CD8-positive, alpha-beta memory T cell (primary cell): Measurements from ENCODE around the gene GATA3. TPM values are rescaled to one million over a fixed set of nuclear protein-coding genes. Genes with fewer than 3 reads are reported as not detected.

Experiments used
- CTCF ChIA-PET: fragments of 350-600 bp; sonication (Branson Sonifier 250); formaldehyde crosslinking; loops from one replicate; lab custom pipeline; 2021; ENCODE audit warnings: antibody characterized with exemption; lab: Charles Lee
- POLR2A ChIA-PET: fragments of 350-600 bp; sonication (Branson Sonifier 250); formaldehyde crosslinking; loops from one replicate; lab custom pipeline; 2021; ENCODE audit warnings: antibody characterized with exemption; lab: Charles Lee
- DNase-seq, 5 donors: peaks; one replicate each; pipeline versions ENCODE4 v3.0.0 to v3.0.0-alpha.2; 2020 to 2022; ENCODE audit warnings: mixed read lengths in 1 of 5
- H3K27ac ChIP-seq: one replicate; pipeline ENCODE4 v1.7.0; 2013; ENCODE audit warnings: low read depth, mild to moderate bottlenecking, low read length, moderate library complexity
- H3K27me3 ChIP-seq: 2 replicates; pipeline ENCODE4 v1.7.0; 2013; ENCODE audit warnings: low read length, mild to moderate bottlenecking; ENCODE audit not compliant: insufficient read depth, poor library complexity, severe bottlenecking
- H3K36me3 ChIP-seq: 2 replicates; pipeline ENCODE4 v1.7.0; 2013; ENCODE audit warnings: mild to moderate bottlenecking, low read length, moderate library complexity; ENCODE audit not compliant: insufficient read depth
- H3K4me1 ChIP-seq: 2 replicates; pipeline ENCODE4 v1.7.0; 2013; ENCODE audit warnings: mild to moderate bottlenecking, low read length, moderate library complexity; ENCODE audit not compliant: insufficient read depth
- H3K4me3 ChIP-seq: 2 replicates; pipeline ENCODE4 v1.7.0; 2013; ENCODE audit warnings: mild to moderate bottlenecking, low read length
- H3K9me3 ChIP-seq: 2 replicates; pipeline ENCODE4 v1.7.0; 2013; ENCODE audit warnings: mild to moderate bottlenecking, low read length
- H3K27ac Mint-ChIP-seq, 8 donors: one replicate each; pipeline ENCODE4 v1.8.0; 2020 to 2021; ENCODE audit warnings: mixed read lengths in 8 of 8, mild to moderate bottlenecking in 6 of 8, inconsistent platforms in 3 of 8, moderate library complexity in 3 of 8
- H3K27me3 Mint-ChIP-seq, 2 donors: one replicate each; pipeline ENCODE4 v1.8.0; 2020 to 2021; ENCODE audit warnings: mixed read lengths in 2 of 2, mild to moderate bottlenecking in 1 of 2, moderate library complexity in 1 of 2
- H3K36me3 Mint-ChIP-seq, 3 donors: one replicate each; pipeline ENCODE4 v1.8.0; 2020 to 2021; ENCODE audit warnings: mixed read lengths in 3 of 3, inconsistent platforms in 1 of 3, mild to moderate bottlenecking in 1 of 3
- H3K4me1 Mint-ChIP-seq, 3 donors: one replicate each; pipeline ENCODE4 v1.8.0; 2020 to 2021; ENCODE audit warnings: mixed read lengths in 3 of 3, inconsistent platforms in 1 of 3, mild to moderate bottlenecking in 1 of 3
- H3K4me3 Mint-ChIP-seq, 7 donors: one replicate each; pipeline ENCODE4 v1.8.0; 2020 to 2021; ENCODE audit warnings: mixed read lengths in 7 of 7, mild to moderate bottlenecking in 6 of 7, moderate library complexity in 4 of 7, inconsistent platforms in 2 of 7
- H3K9me3 Mint-ChIP-seq, 5 donors: one replicate each; pipeline ENCODE4 v1.8.0; 2020 to 2022; ENCODE audit warnings: mixed read lengths in 5 of 5, mild to moderate bottlenecking in 3 of 5, moderate library complexity in 2 of 5, inconsistent platforms in 1 of 5
- polyA plus RNA-seq: library from polyadenylated mRNA; unstranded; fragments of 300-500 nt; fragmentation: Illumina TruSeq; gene quantifications from one replicate; pipeline ENCODE4 v1.2.3, GENCODE V29; 2021
- total RNA-seq, 2 experiments: library from RNA; stranded (reverse); gene quantifications; one replicate each; pipeline ENCODE4 v1.2.3, GENCODE V29; 2021

GATA3 gene
- total and polyA plus RNA-seq, 3 experiments from 2014 or later = 48.9 to 58.6 (median 53.3) TPM

DNA sequence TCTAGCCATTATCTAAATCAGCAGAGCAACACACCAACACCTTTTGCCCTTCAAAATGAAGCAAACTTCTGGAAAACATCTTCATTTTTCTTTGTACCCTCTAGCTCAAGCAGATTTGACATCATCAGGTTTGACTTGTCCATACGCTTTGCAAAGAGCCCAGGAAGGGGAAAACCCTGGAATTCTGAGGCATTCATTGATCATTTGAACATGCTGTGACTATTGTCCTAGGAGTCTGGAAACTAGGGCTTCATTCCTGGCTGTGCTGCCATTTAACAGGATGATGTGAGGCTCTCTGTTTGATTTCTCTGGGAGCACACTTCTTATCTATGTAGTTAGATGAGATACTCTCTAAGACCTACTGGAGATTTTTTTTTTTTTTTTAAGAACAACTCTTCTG is 23.5 kb downstream of the GATA3 start:
- Histone ChIP-seq H3K4me3 (no peak overlapping the region), H3K36me3 (peaks cover 28% of the 10 kb centered on the region), H3K9me3 (no peaks in the 10 kb centered on the region), H3K27ac (no peak overlapping the region), H3K27me3 (no peaks in the 10 kb centered on the region), H3K4me1 (no peaks in the 10 kb centered on the region)
- ChIA-PET POLR2A (no interaction called here), CTCF (interaction anchor here (1.2 kb wide), 1 partner anchor 25 kb away, joined by 3 read pairs; no protein-coding TSS in a partner anchor)
- Mint-ChIP-seq H3K27me3 (no peaks in the 10 kb centered on the region), H3K36me3 (peaks cover 17 to 67% (median 32%) of the 10 kb centered on the region in 3 donors), H3K9me3 (no peaks in the 10 kb centered on the region), H3K27ac (peak overlapping the region in 1 of 8 donors; percentile 11), H3K4me1 (peaks cover 11 to 28% (median 23%) of the 10 kb centered on the region in 3 donors), H3K4me3 (no peak overlapping the region)
- no peak for DNase-seq

DNA sequence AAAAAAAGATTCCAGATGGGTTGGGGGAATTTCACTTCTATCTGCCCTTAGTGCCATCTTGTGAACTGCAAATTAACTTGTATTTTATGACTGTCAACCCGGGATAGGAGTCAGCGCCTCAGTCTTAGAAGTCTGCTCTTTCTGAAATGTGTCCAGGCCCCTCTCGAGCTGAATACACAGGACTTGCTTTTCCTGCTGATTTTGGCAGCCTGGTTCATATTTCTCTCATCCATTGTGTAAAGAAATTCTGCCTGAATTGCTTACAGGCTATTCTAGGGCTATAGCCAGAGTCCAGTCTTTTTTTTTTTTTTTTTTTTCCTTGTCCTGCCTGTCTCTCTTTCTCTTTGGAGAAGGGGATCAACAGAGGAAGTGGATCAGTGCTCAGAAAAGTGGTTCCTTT is 24.6 kb downstream of the GATA3 start:
- H3K27ac Mint-ChIP-seq = peak overlapping the region in 1 of 8 donors; percentile 15
- no peak overlapping the region for H3K4me3 ChIP-seq
- H3K4me3 Mint-ChIP-seq = no peak overlapping the region
- no peak overlapping the region for H3K27ac ChIP-seq
- H3K9me3 ChIP-seq = no peaks in the 10 kb centered on the region
- no peaks in the 10 kb centered on the region for H3K9me3 Mint-ChIP-seq
- ChIA-PET POLR2A (no interaction called here), CTCF (no interaction called here)
- peaks cover 12 to 64% (median 25%) of the 10 kb centered on the region in 3 donors for H3K36me3 Mint-ChIP-seq
- no peaks in the 10 kb centered on the region for H3K27me3 Mint-ChIP-seq
- DNase-seq = no peak
- peaks cover 3 to 17% (median 13%) of the 10 kb centered on the region in 3 donors for H3K4me1 Mint-ChIP-seq
- peaks cover 17% of the 10 kb centered on the region for H3K36me3 ChIP-seq
- H3K27me3 ChIP-seq = no peaks in the 10 kb centered on the region
- no peaks in the 10 kb centered on the region for H3K4me1 ChIP-seq

DNA sequence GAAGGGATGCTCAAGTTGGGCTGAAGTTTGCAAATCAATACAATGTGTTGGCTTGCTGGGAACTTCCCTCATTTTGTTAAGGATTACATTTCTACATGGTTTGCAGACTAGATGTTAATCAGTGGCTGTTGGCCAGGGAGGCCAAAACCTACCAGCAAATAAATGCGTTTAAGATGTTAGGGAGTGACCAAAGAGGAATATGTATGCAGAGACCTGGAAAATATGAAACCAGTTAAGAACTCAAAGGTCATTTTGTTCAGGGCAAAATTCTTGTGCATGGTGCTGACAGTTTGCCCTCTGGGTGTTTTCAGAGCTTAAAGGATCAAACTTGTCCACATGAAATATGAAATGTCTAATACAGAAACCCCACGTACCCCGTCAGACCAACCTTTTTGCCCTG is 30.3 kb downstream of the GATA3 start:
- Histone ChIP-seq H3K9me3 (no peaks in the 10 kb centered on the region), H3K36me3 (peaks cover 8% of the 10 kb centered on the region), H3K4me3 (no peak overlapping the region), H3K27me3 (no peaks in the 10 kb centered on the region), H3K27ac (no peak overlapping the region), H3K4me1 (peaks cover 17% of the 10 kb centered on the region)
- POLR2A ChIA-PET = no interaction called here
- H3K4me1 Mint-ChIP-seq = peaks cover 13 to 28% (median 26%) of the 10 kb centered on the region in 3 donors
- H3K9me3 Mint-ChIP-seq = no peaks in the 10 kb centered on the region
- peak overlapping the region in 1 of 8 donors; percentile 42 for H3K27ac Mint-ChIP-seq
- CTCF ChIA-PET = interaction anchor here (0.7 kb wide), 1 partner anchor 282 kb away, joined by 3 read pairs; no protein-coding TSS in a partner anchor
- peaks cover 9 to 25% (median 16%) of the 10 kb centered on the region in 3 donors for H3K36me3 Mint-ChIP-seq
- no peak for DNase-seq
- no peaks in the 10 kb centered on the region for H3K27me3 Mint-ChIP-seq
- no peak overlapping the region for H3K4me3 Mint-ChIP-seq

DNA sequence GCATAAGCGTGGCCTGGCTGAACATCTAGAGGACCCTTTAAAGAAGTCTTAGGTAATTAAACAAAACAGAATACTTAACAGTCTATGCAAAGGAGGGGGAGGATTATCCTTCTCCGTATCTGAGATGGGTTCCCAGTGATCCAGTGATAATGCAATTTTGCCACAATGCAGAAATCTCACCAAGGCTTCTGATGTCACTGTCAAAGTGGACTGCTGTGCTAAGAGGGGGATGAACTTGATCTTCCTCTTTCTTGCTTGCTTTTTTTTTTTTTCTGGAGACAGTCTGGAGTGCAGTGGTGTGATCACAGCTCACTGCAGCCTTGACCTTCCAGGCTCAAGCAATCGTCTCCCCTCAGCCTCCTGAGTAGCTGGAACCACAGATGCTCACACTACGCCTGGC is 30.8 kb downstream of the GATA3 start:
- peaks cover 17% of the 10 kb centered on the region for H3K4me1 ChIP-seq
- POLR2A ChIA-PET = no interaction called here
- Mint-ChIP-seq H3K27me3 (no peaks in the 10 kb centered on the region), H3K4me1 (peaks cover 13 to 28% (median 26%) of the 10 kb centered on the region in 3 donors), H3K4me3 (no peak overlapping the region), H3K36me3 (peaks cover 9 to 25% (median 16%) of the 10 kb centered on the region in 3 donors), H3K27ac (no peak overlapping the region), H3K9me3 (no peaks in the 10 kb centered on the region)
- H3K27me3 ChIP-seq = no peaks in the 10 kb centered on the region
- DNase-seq = no peak
- peaks cover 8% of the 10 kb centered on the region for H3K36me3 ChIP-seq
- H3K27ac ChIP-seq = no peak overlapping the region
- H3K9me3 ChIP-seq = no peaks in the 10 kb centered on the region
- CTCF ChIA-PET = no interaction called here
- H3K4me3 ChIP-seq = no peak overlapping the region

DNA sequence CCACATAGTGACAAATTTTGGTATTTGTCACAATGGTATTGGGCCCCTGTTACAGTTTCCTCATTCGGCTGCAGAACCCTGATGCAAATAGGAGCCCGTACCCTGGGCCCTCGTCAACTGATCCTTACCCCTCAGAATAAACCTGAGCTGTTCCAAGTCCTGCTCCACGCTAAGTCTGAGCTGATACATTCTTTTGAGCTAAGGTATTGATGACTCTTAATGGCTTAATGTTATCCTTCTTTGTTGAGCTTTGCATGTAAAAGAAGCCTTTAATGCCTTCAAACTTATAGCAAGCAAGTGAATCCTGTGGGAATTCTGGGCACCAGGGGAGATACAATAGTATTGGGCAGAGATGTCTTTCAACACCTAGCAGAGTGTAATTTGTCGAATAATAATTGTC is 31.8 kb downstream of the GATA3 start:
- H3K27me3 Mint-ChIP-seq = no peaks in the 10 kb centered on the region
- peaks cover 13 to 28% (median 26%) of the 10 kb centered on the region in 3 donors for H3K4me1 Mint-ChIP-seq
- peaks cover 5 to 15% (median 10%) of the 10 kb centered on the region in 3 donors for H3K36me3 Mint-ChIP-seq
- no peaks in the 10 kb centered on the region for H3K9me3 Mint-ChIP-seq
- Histone ChIP-seq H3K9me3 (no peaks in the 10 kb centered on the region), H3K36me3 (peaks cover 2% of the 10 kb centered on the region), H3K27ac (no peak overlapping the region), H3K4me3 (no peak overlapping the region), H3K4me1 (peaks cover 17% of the 10 kb centered on the region), H3K27me3 (no peaks in the 10 kb centered on the region)
- H3K4me3 Mint-ChIP-seq = no peak overlapping the region
- ChIA-PET CTCF (no interaction called here), POLR2A (no interaction called here)
- DNase-seq = no peak
- H3K27ac Mint-ChIP-seq = peak overlapping the region in 2 of 8 donors; percentile 18 to 29

DNA sequence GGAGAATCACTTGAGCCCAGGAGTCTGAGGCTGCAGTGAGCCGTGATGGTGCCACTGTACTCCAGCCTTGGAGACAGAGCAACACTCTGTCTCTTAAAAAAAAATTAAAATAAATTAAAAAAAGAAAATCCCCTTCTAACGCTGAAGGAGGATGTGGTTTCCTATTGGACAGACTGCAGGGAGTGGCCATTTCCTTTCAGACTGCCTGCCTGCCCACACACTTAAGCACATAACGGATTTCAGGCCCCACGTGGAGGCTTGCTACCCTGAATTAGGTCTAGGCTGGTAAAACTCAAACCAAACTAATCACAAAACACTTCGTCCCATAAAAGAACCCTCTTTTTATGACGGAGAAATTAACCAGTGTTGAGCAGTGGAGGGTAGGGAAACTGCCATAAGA is 34.0 kb downstream of the GATA3 start:
- no peak overlapping the region for H3K27ac ChIP-seq
- Mint-ChIP-seq H3K27ac (peak overlapping the region; percentile 27 to 81 (median 65)), H3K4me3 (peak overlapping the region in 4 of 7 donors; percentile 28 to 59 (median 55)), H3K9me3 (no peaks in the 10 kb centered on the region), H3K27me3 (no peaks in the 10 kb centered on the region), H3K36me3 (peaks cover 0 to 4% (median 3%) of the 10 kb centered on the region in 3 donors), H3K4me1 (peaks cover 11 to 28% (median 26%) of the 10 kb centered on the region in 3 donors)
- ChIA-PET CTCF (no interaction called here), POLR2A (no interaction called here)
- no peaks in the 10 kb centered on the region for H3K27me3 ChIP-seq
- H3K9me3 ChIP-seq = no peaks in the 10 kb centered on the region
- no peak overlapping the region for H3K4me3 ChIP-seq
- DNase-seq = peak; percentile 10 to 65 (median 40)
- H3K4me1 ChIP-seq = peaks cover 17% of the 10 kb centered on the region
- no peaks in the 10 kb centered on the region for H3K36me3 ChIP-seq

DNA sequence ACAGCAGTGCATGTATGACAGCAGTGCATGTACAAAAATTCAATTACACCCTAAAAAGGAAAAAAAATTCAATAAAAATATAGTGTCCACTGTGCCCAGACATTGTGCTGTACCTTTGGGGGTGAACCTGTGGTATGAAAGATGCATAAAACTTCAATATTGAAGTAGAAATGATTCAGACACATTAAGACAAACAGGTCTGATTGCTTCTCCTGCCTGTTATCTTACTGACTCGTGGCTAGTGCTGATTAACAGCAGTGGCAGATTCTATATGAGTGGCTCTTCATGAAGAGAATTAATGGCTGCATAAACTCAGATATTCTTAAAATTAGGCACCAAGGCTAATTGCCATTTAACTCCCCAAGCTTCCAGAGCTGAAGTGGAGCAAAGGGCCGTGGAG is 37.9 kb downstream of the GATA3 start:
- H3K9me3 ChIP-seq = no peaks in the 10 kb centered on the region
- peak overlapping the region in 2 of 8 donors; percentile 42 to 79 for H3K27ac Mint-ChIP-seq

DNA sequence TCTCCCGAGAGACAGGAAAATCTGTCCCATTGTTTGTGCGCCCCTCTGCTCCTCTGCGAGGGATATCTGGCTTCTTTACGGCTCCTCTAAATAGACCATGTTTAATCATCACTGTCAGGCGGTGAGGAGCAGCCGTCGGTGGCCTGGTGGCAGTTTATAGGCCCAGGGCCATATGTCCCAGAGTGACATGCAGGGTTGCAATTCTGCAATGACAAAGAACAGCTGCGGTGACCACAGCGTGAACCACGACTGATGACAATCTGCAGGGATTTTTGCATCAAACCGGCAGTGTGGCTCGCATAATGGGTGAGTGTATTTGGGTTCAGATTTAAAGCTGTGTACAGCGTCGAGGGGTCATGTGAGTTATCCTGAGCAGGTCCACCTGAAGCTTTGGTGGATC is 41.5 kb downstream of the GATA3 start:
- Histone ChIP-seq H3K4me1 (no peaks in the 10 kb centered on the region), H3K4me3 (no peak overlapping the region), H3K27me3 (no peaks in the 10 kb centered on the region), H3K27ac (no peak overlapping the region), H3K36me3 (no peaks in the 10 kb centered on the region), H3K9me3 (no peaks in the 10 kb centered on the region)
- Mint-ChIP-seq H3K9me3 (no peaks in the 10 kb centered on the region), H3K4me3 (no peak overlapping the region), H3K36me3 (peaks cover 0 to 11% (median 4%) of the 10 kb centered on the region in 3 donors), H3K4me1 (peaks cover 6 to 11% (median 8%) of the 10 kb centered on the region in 3 donors), H3K27ac (no peak overlapping the region), H3K27me3 (no peaks in the 10 kb centered on the region)
- ChIA-PET POLR2A (no interaction called here), CTCF (no interaction called here)
- DNase-seq = no peak

More for the DNA sequence above, 37.9 kb downstream of the GATA3 start:
- H3K27me3 Mint-ChIP-seq = no peaks in the 10 kb centered on the region
- H3K4me1 Mint-ChIP-seq = peaks cover 15 to 28% (median 26%) of the 10 kb centered on the region in 3 donors
- ChIA-PET CTCF (no interaction called here), POLR2A (no interaction called here)
- Histone ChIP-seq H3K27me3 (no peaks in the 10 kb centered on the region), H3K4me3 (no peak overlapping the region), H3K4me1 (peaks cover 15% of the 10 kb centered on the region), H3K36me3 (no peaks in the 10 kb centered on the region), H3K27ac (no peak overlapping the region)
- H3K4me3 Mint-ChIP-seq = no peak overlapping the region
- DNase-seq = no peak
- H3K36me3 Mint-ChIP-seq = peaks cover 0 to 9% (median 0%) of the 10 kb centered on the region in 3 donors
- no peaks in the 10 kb centered on the region for H3K9me3 Mint-ChIP-seq
